Measurements from ENCODE around the gene CDH13. TPM values are rescaled to one million over a fixed set of nuclear protein-coding genes. Genes with fewer than 3 reads are reported as not detected.

CDH13 gene
- total and polyA plus RNA-seq, 10 of the 15 experiments (the other 5 are each of a cell fraction or from before 2014, with no cell fraction given): under 0.01 to 0.05 TPM; not detected in 8

- TF ChIP-seq MYC (IDR thresholded peaks at IDR 0.05; ENCODE audit: insufficient read depth, insufficient read length, insufficient replicate concordance, low read length, severe bottlenecking): no peak
- TF ChIP-seq POU2F2 (IDR thresholded peaks at IDR 0.05; ENCODE audit: borderline replicate concordance, low read depth, low read length): no peak
- TF ChIP-seq CBX5 (IDR thresholded peaks at IDR 0.05; ENCODE audit: low read depth): no peak
- no peak for TF ChIP-seq BACH1 (IDR thresholded peaks at IDR 0.05; ENCODE audit: borderline replicate concordance)
- no peak for TF ChIP-seq RELA (IDR thresholded peaks at IDR 0.05; ENCODE audit: borderline replicate concordance, partially characterized antibody)
- TF ChIP-seq PRDM15 (CRISPR knock-in tag; IDR thresholded peaks at IDR 0.05): no peak
- TF ChIP-seq ZNF24 (IDR thresholded peaks at IDR 0.05): no peak
- TF ChIP-seq TCF12 (IDR thresholded peaks at IDR 0.05; ENCODE audit: low read depth, low read length): no peak
- TF ChIP-seq CHD4 (IDR thresholded peaks at IDR 0.05): no peak
- POLR2A ChIA-PET: no interaction called here
- WGBS (ENCODE audit: insufficient coverage, insufficient replicate concordance, low lambda C conversion rate, missing lambda C conversion rate): 0% methylated on average over 1 of the region's 1 CpG
- DNase-seq (ENCODE audit: low read depth, low spot score): no peak
- Histone ChIP-seq H3K27me3 (replicated peaks in 1 of 2; ENCODE audit: control insufficient read depth in 2 of 2, insufficient read depth in 2 of 2, low read length in 1 of 2) (no peaks in the 10 kb centered on the region), H3K36me3 (ENCODE audit: control insufficient read depth in 2 of 2, insufficient read depth in 2 of 2, low read length in 1 of 2) (no peaks in the 10 kb centered on the region), H3K9ac (ENCODE audit: control insufficient read depth, insufficient read depth, low read length) (no peak overlapping the region), H3K9me3 (replicated peaks; ENCODE audit: control insufficient read depth, insufficient read depth, low read length) (no peaks in the 10 kb centered on the region), H4K20me1 (ENCODE audit: control insufficient read depth, insufficient read depth) (no peaks in the 10 kb centered on the region), H3K4me1 (ENCODE audit: control insufficient read depth, insufficient read depth, low read length) (no peaks in the 10 kb centered on the region), H3K4me2 (ENCODE audit: control insufficient read depth, insufficient read depth) (no peak overlapping the region), H2AFZ (ENCODE audit: control insufficient read depth, low read depth, low read length) (no peak overlapping the region), H3K79me2 (ENCODE audit: control insufficient read depth, insufficient read depth, low read length) (no peaks in the 10 kb centered on the region), H3K4me3 (no peak overlapping the region), H3K27ac (ENCODE audit: control insufficient read depth, insufficient read depth) (no peak overlapping the region)
- SMC1A ChIA-PET (ENCODE audit: uncharacterized antibody, unreplicated experiment): no interaction called here
- FAIRE-seq: no peak
- ATAC-seq: no peak
- CTCF ChIA-PET: no interaction called here
- no TSS peak for BruUV-seq (replicated peaks)
- RAD21 ChIA-PET (ENCODE audit: unreplicated experiment): no interaction called here
- in situ Hi-C loops (cut with MboI) (no loop called here), intact Hi-C loops (cut with micrococcal nuclease; ENCODE audit: unreplicated experiment) (no loop called here)
These were observed 69.0 kb downstream of the CDH13 start for GRCh38 chr16:82695806-82696205.
